GM23338 (cell line): ENCODE data around the gene ABHD17A. TPM values are rescaled to one million over a fixed set of nuclear protein-coding genes. Genes with fewer than 3 reads are reported as not detected.

Source experiments
- ATAC-seq: fragments of 200-7000 bp; cut with Tn5 transposase; 3 replicates; pipeline ENCODE4 v1.9.1; 2020
- DNase-seq: peaks from one replicate; pipeline ENCODE4 v3.0.0-alpha.2; 2015; ENCODE audit warnings: low spot score
- H2AFZ ChIP-seq: fragments of 200-600 bp; sonication (generic); 2 replicates; pipeline ENCODE4 v1.8.0; 2016; ENCODE audit warnings: antibody characterized with exemption, mild to moderate bottlenecking, moderate library complexity
- H3F3A ChIP-seq: fragments of 200-600 bp; sonication (generic); replicated peaks from 2 replicates; pipeline ENCODE4 v1.8.0; 2017; ENCODE audit warnings: antibody characterized with exemption, mixed run types, low read depth
- H3K27ac ChIP-seq: fragments of 200-600 bp; sonication (generic); 2 replicates; pipeline ENCODE4 v1.6.1; 2016; ENCODE audit warnings: low read depth
- H3K27me3 ChIP-seq: fragments of 200-600 bp; sonication (generic); 2 replicates; pipeline ENCODE4 v1.8.0; 2016; ENCODE audit warnings: mild to moderate bottlenecking, mixed run types, moderate library complexity; ENCODE audit not compliant: insufficient read depth
- H3K36me3 ChIP-seq: fragments of 200-600 bp; sonication (generic); 2 replicates; pipeline ENCODE4 v1.8.0; 2016; ENCODE audit warnings: mild to moderate bottlenecking; ENCODE audit not compliant: insufficient read depth
- H3K4me1 ChIP-seq: fragments of 200-600 bp; sonication (generic); 2 replicates; pipeline ENCODE4 v1.8.0; 2016; ENCODE audit warnings: mild to moderate bottlenecking, moderate library complexity; ENCODE audit not compliant: insufficient read depth
- H3K4me2 ChIP-seq: fragments of 200-600 bp; sonication (generic); 2 replicates; pipeline ENCODE4 v1.7.1; 2017; ENCODE audit warnings: mixed run types
- H3K4me3 ChIP-seq: fragments of 200-600 bp; sonication (generic); 2 replicates; pipeline ENCODE4 v1.6.1; 2016; ENCODE audit warnings: mixed run types
- H3K79me2 ChIP-seq: fragments of 200-600 bp; sonication (generic); replicated peaks from 2 replicates; pipeline ENCODE4 v1.8.0; 2017; ENCODE audit warnings: mild to moderate bottlenecking; ENCODE audit not compliant: insufficient read depth
- H3K9me2 ChIP-seq: fragments of 200-600 bp; sonication (generic); 2 replicates; pipeline ENCODE4 v1.8.0; 2017; ENCODE audit not compliant: insufficient read depth
- H4K20me1 ChIP-seq: fragments of 200-600 bp; sonication (generic); replicated peaks from 2 replicates; pipeline ENCODE4 v1.8.0; 2017; ENCODE audit warnings: mild to moderate bottlenecking; ENCODE audit not compliant: insufficient read depth
- H3K27ac Mint-ChIP-seq: 2 replicates; pipeline ENCODE4 v1.8.0; 2020; ENCODE audit warnings: inconsistent platforms, mild to moderate bottlenecking, moderate library complexity, mixed read lengths
- H3K27me3 Mint-ChIP-seq: 3 replicates; pipeline ENCODE4 v1.8.0; 2022; ENCODE audit warnings: low read depth, mild to moderate bottlenecking, moderate library complexity, mixed read lengths, inconsistent platforms; ENCODE audit not compliant: insufficient read depth, poor library complexity
- H3K36me3 Mint-ChIP-seq: 3 replicates; pipeline ENCODE4 v1.8.0; 2021; ENCODE audit warnings: low read depth, mild to moderate bottlenecking, inconsistent platforms, moderate library complexity, mixed read lengths
- H3K4me1 Mint-ChIP-seq: 3 replicates; pipeline ENCODE4 v1.8.0; 2020; ENCODE audit warnings: mild to moderate bottlenecking, inconsistent platforms, mixed read lengths
- H3K4me3 Mint-ChIP-seq: 3 replicates; pipeline ENCODE4 v1.8.0; 2021; ENCODE audit warnings: moderate library complexity, mild to moderate bottlenecking, inconsistent platforms, mixed read lengths
- H3K9me3 Mint-ChIP-seq: 3 replicates; pipeline ENCODE4 v1.8.0; 2020; ENCODE audit warnings: moderate library complexity, mild to moderate bottlenecking, inconsistent platforms, mixed read lengths
- CREB1 ChIP-seq: fragments of 250-450 bp; sonication (Bioruptor Pico); IDR thresholded peaks from 2 replicates; pipeline ENCODE4 v1.5.0; 2020; ENCODE audit warnings: low read depth, mild to moderate bottlenecking, moderate library complexity
- EZH2 ChIP-seq: fragments of 200-600 bp; sonication (generic); IDR thresholded peaks from one replicate; pipeline ENCODE4 v1.8.0; 2017; ENCODE audit warnings: antibody characterized with exemption, mild to moderate bottlenecking, low read depth; ENCODE audit not compliant: unreplicated experiment
- EZH2phosphoT487 ChIP-seq: fragments of 200-600 bp; sonication (generic); IDR thresholded peaks from one replicate; pipeline ENCODE4 v1.8.1; 2018; ENCODE audit warnings: antibody characterized with exemption; ENCODE audit not compliant: unreplicated experiment
- JUNB ChIP-seq: IDR thresholded peaks from one replicate; pipeline ENCODE4 v1.6.1; 2016; ENCODE audit warnings: antibody characterized with exemption; ENCODE audit not compliant: unreplicated experiment
- NANOG ChIP-seq: IDR thresholded peaks from 2 replicates; pipeline ENCODE4 v1.6.1; 2016; ENCODE audit warnings: antibody characterized with exemption, borderline replicate concordance
- POLR2AphosphoS5 ChIP-seq: IDR thresholded peaks from 2 replicates; pipeline ENCODE4 v1.6.1; 2016; ENCODE audit warnings: antibody characterized with exemption, low read depth
- STAT1 ChIP-seq: IDR thresholded peaks from one replicate; pipeline ENCODE4 v1.6.1; 2016; ENCODE audit warnings: antibody characterized with exemption; ENCODE audit not compliant: unreplicated experiment
- ZNF114 ChIP-seq: fragments of 250-450 bp; sonication (Bioruptor Pico); IDR thresholded peaks from 2 replicates; pipeline ENCODE4 v1.5.0; 2020; ENCODE audit warnings: mild to moderate bottlenecking, moderate library complexity
- ZNF331 ChIP-seq: fragments of 250-450 bp; sonication (Bioruptor Pico); IDR thresholded peaks from 2 replicates; pipeline ENCODE4 v1.5.0; 2020; ENCODE audit warnings: low read depth, mild to moderate bottlenecking, moderate library complexity
- polyA plus RNA-seq: library from polyadenylated mRNA; unstranded; fragments of >200 nt; fragmentation: Nextera tagmentation; extraction: Ambion mirVana; gene quantifications from 2 replicates; pipeline ENCODE4 v1.2.1, GENCODE V29; 2016
- total RNA-seq: library from RNA; depleted of rRNA; stranded (reverse); fragments of >200 nt; shearing (Covaris generic); gene quantifications from 2 replicates; pipeline ENCODE4 v1.2.3, GENCODE V29; 2014
- TF ChIP-seq, protein P1 (sequence below): IDR thresholded peaks from 2 replicates; pipeline ENCODE4 v1.6.1; 2016; ENCODE audit warnings: antibody characterized with exemption
- TF ChIP-seq, protein P2 (sequence below), 2 experiments: fragments of 200-600 bp in 1 of 2; sonication (generic) in 1 of 2; conservative IDR thresholded peaks; 2 replicates each; pipeline versions ENCODE4 v1.5.1 to v1.6.1; 2016 to 2017; ENCODE audit warnings: antibody characterized with exemption in 2 of 2, low read depth in 2 of 2, mild to moderate bottlenecking in 2 of 2, moderate library complexity in 1 of 2
- TF ChIP-seq, protein P3 (sequence below): fragments of 250-450 bp; sonication (Bioruptor Pico); IDR thresholded peaks from 2 replicates; pipeline ENCODE4 v1.5.0; 2020; ENCODE audit warnings: mild to moderate bottlenecking, moderate library complexity
- TF ChIP-seq, protein P4 (sequence below): IDR thresholded peaks from one replicate; pipeline ENCODE4 v1.6.1; 2018; ENCODE audit warnings: antibody characterized with exemption; ENCODE audit not compliant: unreplicated experiment

ABHD17A gene
- total and polyA plus RNA-seq, 2 experiments from 2014 or later, result 34.2 to 99.9 TPM

DNA sequence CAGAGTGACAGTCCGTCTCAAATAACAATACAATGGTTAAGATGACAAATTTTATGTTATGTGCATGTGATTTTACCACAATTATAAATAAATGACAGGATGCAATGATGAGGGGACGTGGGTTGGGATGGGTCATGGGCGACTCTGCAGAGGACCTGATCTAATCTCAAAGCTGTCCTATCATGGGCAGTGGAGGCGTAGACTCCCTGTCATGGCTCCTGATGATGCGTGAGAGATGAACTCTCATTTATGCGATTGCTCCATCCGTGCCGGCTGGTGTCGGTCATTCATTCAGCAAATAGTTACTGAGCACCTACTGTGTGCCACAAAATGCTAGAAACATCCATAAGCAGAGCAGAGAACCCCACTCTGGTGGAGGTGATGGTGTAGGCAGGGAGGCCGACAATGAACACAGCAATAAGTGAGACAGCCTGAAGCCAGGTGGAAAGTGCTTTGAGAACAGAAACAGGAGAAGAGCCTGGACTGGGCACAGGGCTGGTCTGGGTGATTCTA, 35.4 kb downstream of the ABHD17A start:
- H3K27me3 Mint-ChIP-seq, result peaks cover 30% of the 10 kb centered on the region
- no peak for ATAC-seq
- peaks cover 13% of the 10 kb centered on the region; the same call in 1 of the 2 replicates for H3K4me1 ChIP-seq
- peaks cover 31% of the 10 kb centered on the region for H3K79me2 ChIP-seq
- H3F3A ChIP-seq, result peaks cover 19% of the 10 kb centered on the region
- H3K27me3 ChIP-seq, result no peaks in the 10 kb centered on the region
- H4K20me1 ChIP-seq, result peaks cover 11% of the 10 kb centered on the region
- no peak overlapping the region for H2AFZ ChIP-seq
- peaks cover 5% of the 10 kb centered on the region; the same call in 2 of the 3 replicates for H3K36me3 Mint-ChIP-seq
- 0 out of 3 replicates have a peak, but pooled peaks cover 2% of the 10 kb centered on the region for H3K9me3 Mint-ChIP-seq
- TF ChIP-seq EZH2phosphoT487 (no peak), POLR2AphosphoS5 (no peak), EZH2 (no peak), JUNB (no peak), NANOG (no peak), STAT1 (no peak), ZNF114 (CRISPR knock-in tag) (no peak), CREB1 (CRISPR knock-in tag) (no peak), ZNF331 (no peak)
- TF ChIP-seq, protein P1, sequence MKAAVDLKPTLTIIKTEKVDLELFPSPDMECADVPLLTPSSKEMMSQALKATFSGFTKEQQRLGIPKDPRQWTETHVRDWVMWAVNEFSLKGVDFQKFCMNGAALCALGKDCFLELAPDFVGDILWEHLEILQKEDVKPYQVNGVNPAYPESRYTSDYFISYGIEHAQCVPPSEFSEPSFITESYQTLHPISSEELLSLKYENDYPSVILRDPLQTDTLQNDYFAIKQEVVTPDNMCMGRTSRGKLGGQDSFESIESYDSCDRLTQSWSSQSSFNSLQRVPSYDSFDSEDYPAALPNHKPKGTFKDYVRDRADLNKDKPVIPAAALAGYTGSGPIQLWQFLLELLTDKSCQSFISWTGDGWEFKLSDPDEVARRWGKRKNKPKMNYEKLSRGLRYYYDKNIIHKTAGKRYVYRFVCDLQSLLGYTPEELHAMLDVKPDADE, result no peak
- TF ChIP-seq, protein P2, sequence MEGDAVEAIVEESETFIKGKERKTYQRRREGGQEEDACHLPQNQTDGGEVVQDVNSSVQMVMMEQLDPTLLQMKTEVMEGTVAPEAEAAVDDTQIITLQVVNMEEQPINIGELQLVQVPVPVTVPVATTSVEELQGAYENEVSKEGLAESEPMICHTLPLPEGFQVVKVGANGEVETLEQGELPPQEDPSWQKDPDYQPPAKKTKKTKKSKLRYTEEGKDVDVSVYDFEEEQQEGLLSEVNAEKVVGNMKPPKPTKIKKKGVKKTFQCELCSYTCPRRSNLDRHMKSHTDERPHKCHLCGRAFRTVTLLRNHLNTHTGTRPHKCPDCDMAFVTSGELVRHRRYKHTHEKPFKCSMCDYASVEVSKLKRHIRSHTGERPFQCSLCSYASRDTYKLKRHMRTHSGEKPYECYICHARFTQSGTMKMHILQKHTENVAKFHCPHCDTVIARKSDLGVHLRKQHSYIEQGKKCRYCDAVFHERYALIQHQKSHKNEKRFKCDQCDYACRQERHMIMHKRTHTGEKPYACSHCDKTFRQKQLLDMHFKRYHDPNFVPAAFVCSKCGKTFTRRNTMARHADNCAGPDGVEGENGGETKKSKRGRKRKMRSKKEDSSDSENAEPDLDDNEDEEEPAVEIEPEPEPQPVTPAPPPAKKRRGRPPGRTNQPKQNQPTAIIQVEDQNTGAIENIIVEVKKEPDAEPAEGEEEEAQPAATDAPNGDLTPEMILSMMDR (conservative IDR thresholded peaks at IDR 0.05; ENCODE audit: low read depth in 2 of 2), result no peak
- TF ChIP-seq, protein P3, sequence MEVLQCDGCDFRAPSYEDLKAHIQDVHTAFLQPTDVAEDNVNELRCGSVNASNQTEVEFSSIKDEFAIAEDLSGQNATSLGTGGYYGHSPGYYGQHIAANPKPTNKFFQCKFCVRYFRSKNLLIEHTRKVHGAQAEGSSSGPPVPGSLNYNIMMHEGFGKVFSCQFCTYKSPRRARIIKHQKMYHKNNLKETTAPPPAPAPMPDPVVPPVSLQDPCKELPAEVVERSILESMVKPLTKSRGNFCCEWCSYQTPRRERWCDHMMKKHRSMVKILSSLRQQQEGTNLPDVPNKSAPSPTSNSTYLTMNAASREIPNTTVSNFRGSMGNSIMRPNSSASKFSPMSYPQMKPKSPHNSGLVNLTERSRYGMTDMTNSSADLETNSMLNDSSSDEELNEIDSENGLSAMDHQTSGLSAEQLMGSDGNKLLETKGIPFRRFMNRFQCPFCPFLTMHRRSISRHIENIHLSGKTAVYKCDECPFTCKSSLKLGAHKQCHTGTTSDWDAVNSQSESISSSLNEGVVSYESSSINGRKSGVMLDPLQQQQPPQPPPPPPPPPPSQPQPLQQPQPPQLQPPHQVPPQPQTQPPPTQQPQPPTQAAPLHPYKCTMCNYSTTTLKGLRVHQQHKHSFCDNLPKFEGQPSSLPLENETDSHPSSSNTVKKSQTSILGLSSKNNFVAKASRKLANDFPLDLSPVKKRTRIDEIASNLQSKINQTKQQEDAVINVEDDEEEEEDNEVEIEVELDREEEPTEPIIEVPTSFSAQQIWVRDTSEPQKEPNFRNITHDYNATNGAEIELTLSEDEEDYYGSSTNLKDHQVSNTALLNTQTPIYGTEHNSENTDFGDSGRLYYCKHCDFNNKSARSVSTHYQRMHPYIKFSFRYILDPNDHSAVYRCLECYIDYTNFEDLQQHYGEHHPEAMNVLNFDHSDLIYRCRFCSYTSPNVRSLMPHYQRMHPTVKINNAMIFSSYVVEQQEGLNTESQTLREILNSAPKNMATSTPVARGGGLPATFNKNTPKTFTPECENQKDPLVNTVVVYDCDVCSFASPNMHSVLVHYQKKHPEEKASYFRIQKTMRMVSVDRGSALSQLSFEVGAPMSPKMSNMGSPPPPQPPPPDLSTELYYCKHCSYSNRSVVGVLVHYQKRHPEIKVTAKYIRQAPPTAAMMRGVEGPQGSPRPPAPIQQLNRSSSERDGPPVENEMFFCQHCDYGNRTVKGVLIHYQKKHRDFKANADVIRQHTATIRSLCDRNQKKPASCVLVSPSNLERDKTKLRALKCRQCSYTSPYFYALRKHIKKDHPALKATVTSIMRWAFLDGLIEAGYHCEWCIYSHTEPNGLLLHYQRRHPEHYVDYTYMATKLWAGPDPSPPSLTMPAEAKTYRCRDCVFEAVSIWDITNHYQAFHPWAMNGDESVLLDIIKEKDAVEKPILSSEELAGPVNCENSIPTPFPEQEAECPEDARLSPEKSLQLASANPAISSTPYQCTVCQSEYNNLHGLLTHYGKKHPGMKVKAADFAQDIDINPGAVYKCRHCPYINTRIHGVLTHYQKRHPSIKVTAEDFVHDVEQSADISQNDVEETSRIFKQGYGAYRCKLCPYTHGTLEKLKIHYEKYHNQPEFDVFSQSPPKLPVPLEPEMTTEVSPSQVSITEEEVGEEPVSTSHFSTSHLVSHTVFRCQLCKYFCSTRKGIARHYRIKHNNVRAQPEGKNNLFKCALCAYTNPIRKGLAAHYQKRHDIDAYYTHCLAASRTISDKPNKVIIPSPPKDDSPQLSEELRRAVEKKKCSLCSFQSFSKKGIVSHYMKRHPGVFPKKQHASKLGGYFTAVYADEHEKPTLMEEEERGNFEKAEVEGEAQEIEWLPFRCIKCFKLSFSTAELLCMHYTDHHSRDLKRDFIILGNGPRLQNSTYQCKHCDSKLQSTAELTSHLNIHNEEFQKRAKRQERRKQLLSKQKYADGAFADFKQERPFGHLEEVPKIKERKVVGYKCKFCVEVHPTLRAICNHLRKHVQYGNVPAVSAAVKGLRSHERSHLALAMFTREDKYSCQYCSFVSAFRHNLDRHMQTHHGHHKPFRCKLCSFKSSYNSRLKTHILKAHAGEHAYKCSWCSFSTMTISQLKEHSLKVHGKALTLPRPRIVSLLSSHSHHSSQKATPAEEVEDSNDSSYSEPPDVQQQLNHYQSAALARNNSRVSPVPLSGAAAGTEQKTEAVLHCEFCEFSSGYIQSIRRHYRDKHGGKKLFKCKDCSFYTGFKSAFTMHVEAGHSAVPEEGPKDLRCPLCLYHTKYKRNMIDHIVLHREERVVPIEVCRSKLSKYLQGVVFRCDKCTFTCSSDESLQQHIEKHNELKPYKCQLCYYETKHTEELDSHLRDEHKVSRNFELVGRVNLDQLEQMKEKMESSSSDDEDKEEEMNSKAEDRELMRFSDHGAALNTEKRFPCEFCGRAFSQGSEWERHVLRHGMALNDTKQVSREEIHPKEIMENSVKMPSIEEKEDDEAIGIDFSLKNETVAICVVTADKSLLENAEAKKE (CRISPR knock-in tag), result no peak
- TF ChIP-seq, protein P4, sequence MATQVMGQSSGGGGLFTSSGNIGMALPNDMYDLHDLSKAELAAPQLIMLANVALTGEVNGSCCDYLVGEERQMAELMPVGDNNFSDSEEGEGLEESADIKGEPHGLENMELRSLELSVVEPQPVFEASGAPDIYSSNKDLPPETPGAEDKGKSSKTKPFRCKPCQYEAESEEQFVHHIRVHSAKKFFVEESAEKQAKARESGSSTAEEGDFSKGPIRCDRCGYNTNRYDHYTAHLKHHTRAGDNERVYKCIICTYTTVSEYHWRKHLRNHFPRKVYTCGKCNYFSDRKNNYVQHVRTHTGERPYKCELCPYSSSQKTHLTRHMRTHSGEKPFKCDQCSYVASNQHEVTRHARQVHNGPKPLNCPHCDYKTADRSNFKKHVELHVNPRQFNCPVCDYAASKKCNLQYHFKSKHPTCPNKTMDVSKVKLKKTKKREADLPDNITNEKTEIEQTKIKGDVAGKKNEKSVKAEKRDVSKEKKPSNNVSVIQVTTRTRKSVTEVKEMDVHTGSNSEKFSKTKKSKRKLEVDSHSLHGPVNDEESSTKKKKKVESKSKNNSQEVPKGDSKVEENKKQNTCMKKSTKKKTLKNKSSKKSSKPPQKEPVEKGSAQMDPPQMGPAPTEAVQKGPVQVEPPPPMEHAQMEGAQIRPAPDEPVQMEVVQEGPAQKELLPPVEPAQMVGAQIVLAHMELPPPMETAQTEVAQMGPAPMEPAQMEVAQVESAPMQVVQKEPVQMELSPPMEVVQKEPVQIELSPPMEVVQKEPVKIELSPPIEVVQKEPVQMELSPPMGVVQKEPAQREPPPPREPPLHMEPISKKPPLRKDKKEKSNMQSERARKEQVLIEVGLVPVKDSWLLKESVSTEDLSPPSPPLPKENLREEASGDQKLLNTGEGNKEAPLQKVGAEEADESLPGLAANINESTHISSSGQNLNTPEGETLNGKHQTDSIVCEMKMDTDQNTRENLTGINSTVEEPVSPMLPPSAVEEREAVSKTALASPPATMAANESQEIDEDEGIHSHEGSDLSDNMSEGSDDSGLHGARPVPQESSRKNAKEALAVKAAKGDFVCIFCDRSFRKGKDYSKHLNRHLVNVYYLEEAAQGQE, result no peak
- no peaks in the 10 kb centered on the region for H3K36me3 ChIP-seq
- H3K4me2 ChIP-seq, result no peak overlapping the region
- no peak overlapping the region for H3K27ac ChIP-seq
- H3K4me3 ChIP-seq, result no peak overlapping the region
- peak overlapping the region; percentile 41; the same call in 1 of the 2 replicates for H3K27ac Mint-ChIP-seq
- H3K4me3 Mint-ChIP-seq, result no peak overlapping the region
- peaks cover 43% of the 10 kb centered on the region for H3K4me1 Mint-ChIP-seq
- H3K9me2 ChIP-seq, result no peaks in the 10 kb centered on the region
- no peak for DNase-seq
